ENCODE measurements around the gene PTTG1IP. TPM values are rescaled to one million over a fixed set of nuclear protein-coding genes. Genes with fewer than 3 reads are reported as not detected.

PTTG1IP gene
- total RNA-seq, 2 donors from 2014 or later, result 216 to 244 TPM

DNA sequence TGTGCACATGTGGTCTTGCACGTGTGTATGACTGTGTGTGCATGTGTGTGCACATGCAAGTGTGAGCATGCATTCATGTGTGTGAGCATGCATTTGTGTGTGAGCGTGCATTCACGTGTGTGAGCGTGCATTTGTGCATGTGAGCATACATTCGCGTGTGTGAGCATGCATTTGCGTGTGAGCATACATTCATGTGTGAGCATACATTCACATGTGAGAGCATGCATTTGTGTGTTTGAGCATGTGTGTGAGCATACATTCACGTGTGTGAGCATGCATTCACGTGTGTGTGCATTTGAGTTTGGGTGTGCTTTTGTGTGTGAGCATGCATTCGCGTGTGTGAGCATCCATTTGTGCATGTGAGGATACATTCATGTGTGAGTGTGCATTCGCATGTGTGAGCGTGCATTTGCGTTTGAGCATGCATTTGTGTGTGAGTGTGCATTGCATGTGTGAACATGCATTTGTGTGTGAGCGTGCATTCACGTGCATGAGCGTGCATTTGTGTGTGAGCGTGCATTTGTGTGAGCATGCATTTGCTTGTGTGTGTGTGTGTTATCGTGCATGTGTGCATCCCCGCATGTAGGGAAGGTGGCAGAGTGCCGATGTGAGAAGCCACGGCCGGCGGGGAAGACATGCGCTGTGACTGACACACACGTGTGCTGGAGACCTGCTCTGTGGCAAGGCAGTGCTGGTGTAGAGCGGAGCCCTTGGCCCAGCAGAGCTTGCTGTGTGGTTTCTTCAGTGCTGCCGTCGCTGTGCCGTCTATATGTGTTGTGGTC, 29.0 kb upstream of the PTTG1IP start:
- Histone ChIP-seq H3K36me3 (no peaks in the 10 kb centered on the region), H3K27ac (no peak overlapping the region), H3K9me3 (no peaks in the 10 kb centered on the region), H3K4me1 (replicated peaks) (no peaks in the 10 kb centered on the region), H3K4me3 (no peak overlapping the region), H3K27me3 (replicated peaks; ENCODE audit: insufficient read depth) (no peaks in the 10 kb centered on the region)
- intact Hi-C loops (cut with DNase I), result no loop called here
- WGBS, result 92% methylated on average over 30 of the region's 30 CpGs
- DNase-seq (ENCODE audit: low spot score), result no peak
- TF ChIP-seq, protein P1, sequence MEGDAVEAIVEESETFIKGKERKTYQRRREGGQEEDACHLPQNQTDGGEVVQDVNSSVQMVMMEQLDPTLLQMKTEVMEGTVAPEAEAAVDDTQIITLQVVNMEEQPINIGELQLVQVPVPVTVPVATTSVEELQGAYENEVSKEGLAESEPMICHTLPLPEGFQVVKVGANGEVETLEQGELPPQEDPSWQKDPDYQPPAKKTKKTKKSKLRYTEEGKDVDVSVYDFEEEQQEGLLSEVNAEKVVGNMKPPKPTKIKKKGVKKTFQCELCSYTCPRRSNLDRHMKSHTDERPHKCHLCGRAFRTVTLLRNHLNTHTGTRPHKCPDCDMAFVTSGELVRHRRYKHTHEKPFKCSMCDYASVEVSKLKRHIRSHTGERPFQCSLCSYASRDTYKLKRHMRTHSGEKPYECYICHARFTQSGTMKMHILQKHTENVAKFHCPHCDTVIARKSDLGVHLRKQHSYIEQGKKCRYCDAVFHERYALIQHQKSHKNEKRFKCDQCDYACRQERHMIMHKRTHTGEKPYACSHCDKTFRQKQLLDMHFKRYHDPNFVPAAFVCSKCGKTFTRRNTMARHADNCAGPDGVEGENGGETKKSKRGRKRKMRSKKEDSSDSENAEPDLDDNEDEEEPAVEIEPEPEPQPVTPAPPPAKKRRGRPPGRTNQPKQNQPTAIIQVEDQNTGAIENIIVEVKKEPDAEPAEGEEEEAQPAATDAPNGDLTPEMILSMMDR (IDR thresholded peaks at IDR 0.05), result no peak
- TF ChIP-seq POLR2AphosphoS5 (IDR thresholded peaks at IDR 0.05) (no peak), POLR2A (IDR thresholded peaks at IDR 0.05) (no peak)

GRCh38 chr21:44901391-44902074, 28.0 kb upstream of the PTTG1IP start:
- intact Hi-C loops (cut with DNase I), result no loop called here
- Histone ChIP-seq H3K4me1 (replicated peaks) (no peaks in the 10 kb centered on the region), H3K27ac (no peak overlapping the region), H3K9me3 (no peaks in the 10 kb centered on the region), H3K4me3 (no peak overlapping the region), H3K27me3 (replicated peaks; ENCODE audit: insufficient read depth) (no peaks in the 10 kb centered on the region), H3K36me3 (no peaks in the 10 kb centered on the region)
- TF ChIP-seq POLR2A (IDR thresholded peaks at IDR 0.05) (no peak), POLR2AphosphoS5 (IDR thresholded peaks at IDR 0.05) (no peak)
- TF ChIP-seq, protein P1 (IDR thresholded peaks at IDR 0.05), result no peak
- 54% methylated on average over 27 of the region's 27 CpGs for WGBS
- DNase-seq (ENCODE audit: low spot score), result no peak

GRCh38 chr21:44900559-44901251, 27.2 kb upstream of the PTTG1IP start:
- Histone ChIP-seq H3K36me3 (no peaks in the 10 kb centered on the region), H3K9me3 (no peaks in the 10 kb centered on the region), H3K4me1 (replicated peaks) (no peaks in the 10 kb centered on the region), H3K4me3 (no peak overlapping the region), H3K27ac (no peak overlapping the region), H3K27me3 (replicated peaks; ENCODE audit: insufficient read depth) (no peaks in the 10 kb centered on the region)
- intact Hi-C loops (cut with DNase I), result no loop called here
- WGBS, result 83% methylated on average over 27 of the region's 28 CpGs
- TF ChIP-seq, protein P1 (IDR thresholded peaks at IDR 0.05), result no peak
- no peak for TF ChIP-seq POLR2A (IDR thresholded peaks at IDR 0.05)
- no peak for TF ChIP-seq POLR2AphosphoS5 (IDR thresholded peaks at IDR 0.05)
- no peak for DNase-seq (ENCODE audit: low spot score)

DNA sequence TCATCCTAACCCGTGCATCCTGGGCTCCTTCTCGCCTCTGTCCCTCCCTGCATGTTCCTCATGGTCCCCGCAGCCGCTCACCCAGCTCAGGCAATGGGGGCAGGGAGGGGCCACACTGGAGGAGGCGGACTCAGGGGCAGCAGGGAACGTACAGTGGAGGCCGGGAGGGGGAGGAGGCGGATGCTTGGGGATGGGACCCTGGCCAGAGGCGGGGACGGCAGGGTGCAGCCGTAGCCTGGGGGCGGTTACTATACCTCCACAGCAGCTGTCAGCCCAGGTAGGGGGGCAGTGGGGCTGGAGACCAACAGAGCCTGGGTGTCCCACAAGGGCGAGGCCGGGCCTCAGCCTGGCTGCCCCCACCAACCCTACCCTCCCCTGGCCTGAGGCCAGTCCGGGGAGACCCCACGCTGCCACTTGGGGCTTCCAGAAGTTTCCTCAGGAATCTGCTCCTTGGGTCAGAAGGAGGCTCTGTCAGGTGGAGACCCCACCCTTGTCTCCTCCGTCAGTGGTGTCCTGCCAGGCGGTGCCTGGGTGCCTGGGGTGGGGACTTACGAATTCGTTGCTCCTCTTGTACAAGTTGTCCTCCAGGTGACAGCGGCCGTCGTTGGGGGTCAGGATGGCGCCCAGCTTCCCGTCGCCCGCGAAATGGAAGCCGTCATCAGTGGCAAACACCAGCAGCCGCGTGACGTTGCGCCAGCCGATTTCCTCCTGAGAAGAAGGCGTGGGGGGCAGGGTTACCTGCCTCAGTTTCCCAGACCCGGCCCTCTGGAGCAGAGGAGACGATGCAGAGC, 26.5 kb upstream of the PTTG1IP start:
- H3K4me1 ChIP-seq (replicated peaks), result no peaks in the 10 kb centered on the region
- H3K27ac ChIP-seq, result no peak overlapping the region
- intact Hi-C loops (cut with DNase I), result no loop called here
- H3K9me3 ChIP-seq, result no peaks in the 10 kb centered on the region
- H3K36me3 ChIP-seq, result no peaks in the 10 kb centered on the region
- TF ChIP-seq, protein P1 (IDR thresholded peaks at IDR 0.05), result no peak
- TF ChIP-seq POLR2AphosphoS5 (IDR thresholded peaks at IDR 0.05), result no peak
- no peak for TF ChIP-seq POLR2A (IDR thresholded peaks at IDR 0.05)
- 80% methylated on average over 37 of the region's 37 CpGs for whole genome bisulfite sequencing
- H3K4me3 ChIP-seq, result no peak overlapping the region
- no peaks in the 10 kb centered on the region for H3K27me3 ChIP-seq (replicated peaks; ENCODE audit: insufficient read depth)
- DNase-seq (ENCODE audit: low spot score), result no peak

All from prostate gland (tissue), 2 donors.